Esophagus (tissue), 2 donors: ENCODE results near the gene MPZL1. TPM values are rescaled to one million over a fixed set of nuclear protein-coding genes. Genes with fewer than 3 reads are reported as not detected.
"Not testable (repeated sequence)": the region's sequence is repeated elsewhere in the genome, so short reads cannot be mapped to it uniquely, and the experiment has no call there.

Source experiments
- H3K27ac ChIP-seq, 2 donors: one replicate each; pipeline ENCODE4 v1.5.1; 2013; ENCODE audit warnings: low read depth in 2 of 2, mild to moderate bottlenecking in 2 of 2, inconsistent platforms in 1 of 2, low read length in 1 of 2, moderate library complexity in 1 of 2
- H3K27me3 ChIP-seq, 2 donors: one replicate each; pipeline ENCODE4 v1.6.1; 2013; ENCODE audit warnings: low read length in 2 of 2, control low read depth in 1 of 2, mild to moderate bottlenecking in 1 of 2; ENCODE audit not compliant: insufficient read depth in 2 of 2, control insufficient read depth in 1 of 2
- H3K36me3 ChIP-seq, 2 donors: one replicate each; pipeline ENCODE4 v1.6.1; 2013; ENCODE audit warnings: low read length in 1 of 2; ENCODE audit not compliant: control insufficient read depth in 2 of 2, insufficient read depth in 2 of 2
- H3K4me1 ChIP-seq, 2 donors: one replicate each; pipeline ENCODE4 v1.6.1; 2013; ENCODE audit warnings: low read length in 1 of 2; ENCODE audit not compliant: control insufficient read depth in 2 of 2, insufficient read depth in 2 of 2
- H3K4me3 ChIP-seq, 2 donors: one replicate each; pipeline ENCODE4 v1.5.1; 2013; ENCODE audit warnings: low read length in 2 of 2, mild to moderate bottlenecking in 2 of 2, low read depth in 1 of 2, moderate library complexity in 1 of 2
- H3K9me3 ChIP-seq, 2 donors: one replicate each; pipeline ENCODE4 v1.6.1; 2013; ENCODE audit warnings: mild to moderate bottlenecking in 2 of 2, low read depth in 1 of 2, low read length in 1 of 2, moderate library complexity in 1 of 2; ENCODE audit not compliant: control insufficient read depth in 2 of 2, insufficient read depth in 1 of 2
- WGBS, 2 donors: extraction: QIAGEN DNeasy Blood & Tissue Kit; methylation state at CpG; one replicate each; pipeline ENCODE4 v1.1.7; 2013; 5-methylcytosine and 5-hydroxymethylcytosine counted together
- polyA plus RNA-seq, 2 donors: library from polyadenylated mRNA; stranded (reverse); fragments of 200-250 nt; gene quantifications; one replicate each; pipeline ENCODE4 v1.2.3, GENCODE V29; 2013
- donor health status: healthy with polysubstance abuse.
- donor health status: Bipolar disorder and iron deficiency.

Gene MPZL1
- polyA plus RNA-seq, 2 donors, result 16.2 to 22.5 TPM

GRCh38 chr1:167722870-167723251, 1.1 kb downstream of the MPZL1 start:
- H3K4me1 ChIP-seq, result peaks cover 0 to 7% of the 10 kb centered on the region in 2 donors
- WGBS, 2 donors, result 11 to 12% methylated on average over 4 of the region's 4 CpGs

GRCh38 chr1:167723707-167724323, 2.0 kb downstream of the MPZL1 start:
- H3K9me3 ChIP-seq, result no peaks in the 10 kb centered on the region
- no peaks in the 10 kb centered on the region for H3K36me3 ChIP-seq
- peak overlapping the region in 1 of 2 donors; percentile 74 for H3K4me3 ChIP-seq
- no peak overlapping the region for H3K27ac ChIP-seq
- peaks cover 0 to 7% of the 10 kb centered on the region in 2 donors for H3K4me1 ChIP-seq
- no peaks in the 10 kb centered on the region for H3K27me3 ChIP-seq
- WGBS, 2 donors, result 71 to 75% methylated on average over 2 of the region's 2 CpGs

More at GRCh38 chr1:167722870-167723251, 1.1 kb downstream of the MPZL1 start:
- H3K36me3 ChIP-seq, result no peaks in the 10 kb centered on the region
- H3K27ac ChIP-seq, result peak overlapping the region in 1 of 2 donors; percentile 91
- no peaks in the 10 kb centered on the region for H3K9me3 ChIP-seq
- H3K27me3 ChIP-seq, result no peaks in the 10 kb centered on the region
- H3K4me3 ChIP-seq, result peak overlapping the region in 1 of 2 donors; percentile 74

- Histone ChIP-seq H3K4me3 (no peak overlapping the region), H3K4me1 (peaks cover 0 to 7% of the 10 kb centered on the region in 2 donors), H3K27me3 (no peaks in the 10 kb centered on the region), H3K9me3 (no peaks in the 10 kb centered on the region), H3K36me3 (peaks cover 0 to 4% of the 10 kb centered on the region in 2 donors), H3K27ac (no peak overlapping the region)
- 68% methylated on average over 1 of the region's 1 CpG for WGBS, 2 donors
Observed at GRCh38 chr1:167726008-167726407, 4.2 kb downstream of the MPZL1 start.

- WGBS, 2 donors, result 85 to 87% methylated on average over 8 of the region's 8 CpGs
- Histone ChIP-seq H3K4me1 (peaks cover 2 to 7% of the 10 kb centered on the region in 2 donors), H3K4me3 (no peak overlapping the region), H3K27me3 (no peaks in the 10 kb centered on the region), H3K27ac (no peak overlapping the region), H3K36me3 (peaks cover 2 to 4% of the 10 kb centered on the region in 2 donors), H3K9me3 (no peaks in the 10 kb centered on the region)
Observed at GRCh38 chr1:167728818-167729410, 7.1 kb downstream of the MPZL1 start.

- 94 to 96% methylated on average over 3 to 4 of the region's 4 CpGs for WGBS, 2 donors
- Histone ChIP-seq H3K27ac (no peak overlapping the region), H3K27me3 (no peaks in the 10 kb centered on the region), H3K9me3 (no peaks in the 10 kb centered on the region), H3K4me3 (no peak overlapping the region), H3K36me3 (peaks cover 2 to 4% of the 10 kb centered on the region in 2 donors), H3K4me1 (peaks cover 2% of the 10 kb centered on the region in 2 donors)
Observed at GRCh38 chr1:167734227-167734626, 12.4 kb downstream of the MPZL1 start.

GRCh38 chr1:167734841-167735240, 13.1 kb downstream of the MPZL1 start:
- peaks cover 2% of the 10 kb centered on the region in 2 donors for H3K4me1 ChIP-seq
- 82 to 93% methylated on average over 1 of the region's 1 CpG for WGBS, 2 donors
- H3K9me3 ChIP-seq, result no peaks in the 10 kb centered on the region
- no peak overlapping the region for H3K27ac ChIP-seq
- H3K4me3 ChIP-seq, result no peak overlapping the region
- H3K36me3 ChIP-seq, result peaks cover 2 to 4% of the 10 kb centered on the region in 2 donors
- H3K27me3 ChIP-seq, result no peaks in the 10 kb centered on the region

- no peak overlapping the region for H3K4me3 ChIP-seq
- WGBS, 2 donors, result 67 to 84% methylated on average over 4 of the region's 4 CpGs
- no peak overlapping the region for H3K27ac ChIP-seq
Observed at GRCh38 chr1:167737169-167737568, 15.4 kb downstream of the MPZL1 start.

GRCh38 chr1:167738158-167738557, 16.4 kb downstream of the MPZL1 start:
- no peaks in the 10 kb centered on the region for H3K9me3 ChIP-seq
- peaks cover 0 to under 1% of the 10 kb centered on the region in 2 donors for H3K4me1 ChIP-seq
- 96 to 97% methylated on average over 8 of the region's 8 CpGs for WGBS, 2 donors
- H3K27ac ChIP-seq, result no peak overlapping the region
- H3K36me3 ChIP-seq, result peaks cover 0 to under 1% of the 10 kb centered on the region in 2 donors
- H3K27me3 ChIP-seq, result no peaks in the 10 kb centered on the region
- no peak overlapping the region for H3K4me3 ChIP-seq

More at GRCh38 chr1:167737169-167737568, 15.4 kb downstream of the MPZL1 start:
- H3K36me3 ChIP-seq, result peaks cover 0 to 2% of the 10 kb centered on the region in 2 donors
- H3K9me3 ChIP-seq, result no peaks in the 10 kb centered on the region
- peaks cover 2% of the 10 kb centered on the region in 2 donors for H3K4me1 ChIP-seq
- no peaks in the 10 kb centered on the region for H3K27me3 ChIP-seq

GRCh38 chr1:167739752-167740151, 18.0 kb downstream of the MPZL1 start:
- Histone ChIP-seq H3K4me1 (no peaks in the 10 kb centered on the region), H3K36me3 (no peaks in the 10 kb centered on the region), H3K27ac (no peak overlapping the region), H3K27me3 (no peaks in the 10 kb centered on the region), H3K9me3 (no peaks in the 10 kb centered on the region), H3K4me3 (no peak overlapping the region)
- WGBS, 2 donors, result 56 to 61% methylated on average over 3 of the region's 3 CpGs

GRCh38 chr1:167741103-167741502, 19.3 kb downstream of the MPZL1 start:
- not testable (repeated sequence) for H3K4me3 ChIP-seq, H3K27me3 ChIP-seq, H3K36me3 ChIP-seq, H3K27ac ChIP-seq, H3K4me1 ChIP-seq, H3K9me3 ChIP-seq
- 82 to 85% methylated on average over 7 of the region's 7 CpGs for WGBS, 2 donors
